H1 (cell line): ENCODE results near the gene NLRC3. TPM values are rescaled to one million over a fixed set of nuclear protein-coding genes. Genes with fewer than 3 reads are reported as not detected.

Experiments used
- CTCF ChIA-PET: fragments of 300-600 bp; sonication (Branson Sonifier 250); formaldehyde crosslinking; loops from one replicate; lab custom pipeline; 2021; ENCODE audit not compliant: partially characterized antibody; lab: Charles Lee
- POLR2A ChIA-PET: fragments of 300-600 bp; sonication (Branson Sonifier 250); formaldehyde crosslinking; loops from one replicate; lab custom pipeline; 2021; ENCODE audit warnings: inconsistent platforms; ENCODE audit not compliant: partially characterized antibody; lab: Charles Lee
- DNase-seq, 2 experiments: peaks; one replicate each; pipeline versions ENCODE4 v3.0.0 to v3.0.0-alpha.2; 2010 to 2022; ENCODE audit warnings: low spot score in 2 of 2, low read depth in 1 of 2, mixed read lengths in 1 of 2
- FAIRE-seq: peaks from 2 replicates; lab custom pipeline; 2011; peaks lifted over from hg19 to GRCh38; lab: Jason Lieb, UNC
- H2AFZ ChIP-seq: 2 replicates; pipeline ENCODE4 v1.8.1; 2012; ENCODE audit warnings: low read length, inconsistent platforms
- H2AK5ac ChIP-seq: 2 replicates; pipeline ENCODE4 v1.6.1; 2013; ENCODE audit warnings: low read depth, low read length
- H2BK120ac ChIP-seq: replicated peaks from 2 replicates; pipeline ENCODE3; 2013; ENCODE audit warnings: low read depth, low read length, inconsistent platforms
- H2BK12ac ChIP-seq: 2 replicates; pipeline ENCODE4 v1.6.1; 2013; ENCODE audit warnings: low read depth, low read length
- H2BK15ac ChIP-seq: 2 replicates; pipeline ENCODE4 v1.6.1; 2013; ENCODE audit warnings: low read length
- H2BK20ac ChIP-seq: 2 replicates; pipeline ENCODE4 v1.6.1; 2013; ENCODE audit warnings: low read length
- H2BK5ac ChIP-seq: 2 replicates; pipeline ENCODE4 v1.6.1; 2013; ENCODE audit warnings: low read depth, low read length
- H3K14ac ChIP-seq: 2 replicates; pipeline ENCODE4 v1.6.1; 2013; ENCODE audit warnings: inconsistent platforms; ENCODE audit not compliant: insufficient read length
- H3K18ac ChIP-seq: 2 replicates; pipeline ENCODE4 v1.6.1; 2013; ENCODE audit warnings: low read length; ENCODE audit errors: extremely low read depth
- H3K23ac ChIP-seq: 2 replicates; pipeline ENCODE4 v1.6.1; 2013; ENCODE audit warnings: inconsistent platforms; ENCODE audit not compliant: insufficient read length
- H3K23me2 ChIP-seq: 2 replicates; pipeline ENCODE4 v1.6.1; 2013; ENCODE audit warnings: low read depth, low read length
- H3K27ac ChIP-seq: 2 replicates; pipeline ENCODE4 v1.6.1; 2011; ENCODE audit warnings: low read depth, low read length, inconsistent platforms
- H3K27me3 ChIP-seq, 4 experiments: replicated peaks in 1 of 4; 1 replicate in 1 of 4; 2 replicates in 3 of 4; pipeline versions ENCODE4 v1.6.1 to v1.8.1; 2011 to 2013; ENCODE audit warnings: low read length in 3 of 4, mild to moderate bottlenecking in 3 of 4, inconsistent platforms in 2 of 4, mixed read lengths in 2 of 4, moderate library complexity in 1 of 4; ENCODE audit not compliant: control insufficient read depth in 3 of 4, insufficient read depth in 3 of 4; ENCODE audit errors: extremely low read depth in 1 of 4
- H3K36me3 ChIP-seq, 4 experiments: 2 replicates each; pipeline versions ENCODE4 v1.6.1 to v1.8.1; 2011 to 2013; ENCODE audit warnings: mild to moderate bottlenecking in 4 of 4, low read length in 3 of 4, moderate library complexity in 2 of 4, control low read depth in 1 of 4, inconsistent platforms in 1 of 4; ENCODE audit not compliant: insufficient read depth in 4 of 4, control insufficient read depth in 2 of 4
- H3K4ac ChIP-seq: replicated peaks from 2 replicates; pipeline ENCODE3; 2013; ENCODE audit warnings: low read length, low read depth, mixed read lengths, inconsistent platforms; ENCODE audit not compliant: insufficient read length
- H3K4me1 ChIP-seq, 4 experiments: replicated peaks in 1 of 4; 1 replicate in 1 of 4; 2 replicates in 3 of 4; pipeline versions ENCODE4 v1.6.1 to v1.8.1; 2011 to 2013; ENCODE audit warnings: low read length in 3 of 4, inconsistent platforms in 2 of 4, mixed read lengths in 1 of 4; ENCODE audit not compliant: insufficient read depth in 4 of 4, control insufficient read depth in 3 of 4
- H3K4me2 ChIP-seq, 2 experiments: 2 replicates each; pipeline versions ENCODE4 v1.6.1 to v1.8.1; 2011 to 2013; ENCODE audit warnings: low read depth in 2 of 2, low read length in 2 of 2, control low read depth in 1 of 2, inconsistent platforms in 1 of 2, mild to moderate bottlenecking in 1 of 2; ENCODE audit not compliant: insufficient read depth in 1 of 2
- H3K4me3 ChIP-seq, 4 experiments: fragments of 200-600, 300-600 bp in 1 of 4; sonication (generic), shearing (Covaris generic), sonication (Bioruptor Twin) in 1 of 4; 2 replicates each; pipeline versions ENCODE4 v1.5.1 to v1.8.1; 2011 to 2016; ENCODE audit warnings: low read length in 4 of 4, low read depth in 3 of 4, control low read depth in 2 of 4, inconsistent platforms in 2 of 4, mild to moderate bottlenecking in 2 of 4, mixed read lengths in 1 of 4, moderate library complexity in 1 of 4; ENCODE audit not compliant: insufficient read depth in 2 of 4; ENCODE audit errors: extremely low read depth in 1 of 4
- H3K56ac ChIP-seq: replicated peaks from 2 replicates; pipeline ENCODE3; 2013; ENCODE audit warnings: low read depth, mild to moderate bottlenecking, mixed read lengths, low read length, inconsistent platforms; ENCODE audit not compliant: insufficient read length
- H3K79me1 ChIP-seq: 2 replicates; pipeline ENCODE4 v1.6.1; 2013; ENCODE audit warnings: low read depth, low read length, control low read depth
- H3K79me2 ChIP-seq, 2 experiments: 2 replicates each; pipeline versions ENCODE4 v1.6.1 to v1.8.1; 2012 to 2013; ENCODE audit warnings: low read length in 2 of 2, mild to moderate bottlenecking in 2 of 2, inconsistent platforms in 1 of 2; ENCODE audit not compliant: insufficient read depth in 2 of 2, control insufficient read depth in 1 of 2
- H3K9ac ChIP-seq, 4 experiments: replicated peaks in 1 of 4; 1 replicate in 1 of 4; 2 replicates in 3 of 4; pipeline versions ENCODE4 v1.6.1 to v1.8.1; 2011 to 2013; ENCODE audit warnings: low read depth in 3 of 4, low read length in 3 of 4, control low read depth in 2 of 4, mild to moderate bottlenecking in 2 of 4, moderate library complexity in 2 of 4, inconsistent platforms in 1 of 4; ENCODE audit errors: extremely low read depth in 1 of 4
- H3K9me3 ChIP-seq, 2 experiments: 2 replicates each; pipeline versions ENCODE4 v1.6.1 to v1.8.1; 2012 to 2013; ENCODE audit warnings: mild to moderate bottlenecking in 2 of 2, moderate library complexity in 2 of 2, control low read depth in 1 of 2, inconsistent platforms in 1 of 2, low read depth in 1 of 2, low read length in 1 of 2, mixed read lengths in 1 of 2; ENCODE audit not compliant: insufficient read depth in 2 of 2
- H4K20me1 ChIP-seq, 2 experiments: replicated peaks in 1 of 2; 2 replicates each; pipeline versions ENCODE3 to v1.8.1; 2011 to 2013; ENCODE audit warnings: inconsistent platforms in 2 of 2, low read length in 2 of 2, mild to moderate bottlenecking in 1 of 2; ENCODE audit not compliant: insufficient read depth in 2 of 2, control insufficient read depth in 1 of 2
- H4K5ac ChIP-seq: 2 replicates; pipeline ENCODE4 v1.6.1; 2013; ENCODE audit warnings: low read length, low read depth, mixed read lengths, inconsistent platforms; ENCODE audit not compliant: insufficient read length
- H4K8ac ChIP-seq: 2 replicates; pipeline ENCODE4 v1.8.0; 2013; ENCODE audit warnings: mild to moderate bottlenecking, moderate library complexity, low read length, inconsistent platforms; ENCODE audit not compliant: insufficient read depth; ENCODE audit errors: extremely low read depth
- H4K91ac ChIP-seq: replicated peaks from 2 replicates; pipeline ENCODE3; 2013; ENCODE audit warnings: low read length, mixed read lengths, inconsistent platforms; ENCODE audit not compliant: insufficient read length
- CHD2 ChIP-seq: IDR thresholded peaks from 2 replicates; pipeline ENCODE4 v1.6.1; 2012; ENCODE audit warnings: low read length, improper control_type of control experiment
- POLR2AphosphoS5 ChIP-seq: IDR thresholded peaks from 2 replicates; pipeline ENCODE4 v1.6.1; 2011; ENCODE audit warnings: low read depth, low read length
- WGBS, 2 experiments: shearing (Covaris generic) in 1 of 2; methylation state at CpG; one replicate each; pipeline versions ENCODE4 v1.1.6 to v1.1.7; 2013 to 2015; ENCODE audit warnings: low lambda C conversion rate in 2 of 2, mixed read lengths in 2 of 2, inconsistent platforms in 1 of 2, low coverage in 1 of 2, missing lambda C conversion rate in 1 of 2; ENCODE audit not compliant: insufficient replicate concordance in 2 of 2, insufficient coverage in 1 of 2, insufficient read length in 1 of 2; ENCODE audit errors: extremely low coverage in 1 of 2, missing lambda C conversion rate in 1 of 2; 5-methylcytosine and 5-hydroxymethylcytosine counted together
- polyA plus RNA-seq, 7 experiments: library from polyadenylated mRNA; depleted of rRNA in 3 of 7; stranded (reverse) in 5 of 7; unstranded in 2 of 7; fragments of >200 nt in 5 of 7; fragments of 200-250 nt in 2 of 7; gene quantifications; 1 replicate in 5 of 7; 2 replicates in 1 of 7; 4 replicates in 1 of 7; pipeline versions ENCODE4 v1.2.1 to v1.2.3, GENCODE V29; 2011 to 2013; ENCODE audit warnings: missing spikeins in 2 of 7, mixed read lengths in 2 of 7
- total RNA-seq: library from RNA; stranded (reverse); fragmentation: NEBNext Ultra II Directional; extraction: Animal tissue kit (Norgen Biotek cat#: 25700); gene quantifications from 2 replicates; pipeline ENCODE4 v1.2.1, GENCODE V29; 2021
- TF ChIP-seq, protein P1 (sequence below), 3 experiments: IDR thresholded peaks; 1 replicate in 2 of 3; 2 replicates in 1 of 3; pipeline versions ENCODE4 v1.5.1 to v1.6.1; 2011; ENCODE audit warnings: low read length in 3 of 3, mild to moderate bottlenecking in 3 of 3, inconsistent platforms in 2 of 3, low read depth in 1 of 3, moderate library complexity in 1 of 3; ENCODE audit not compliant: insufficient read depth in 1 of 3; ENCODE audit errors: control extremely low read depth in 1 of 3

The NLRC3 gene
- total and polyA plus RNA-seq, 2 of the 8 experiments (the other 6 are each of a cell fraction or from before 2014, with no cell fraction given) = 0.18 to 0.20 TPM

DNA sequence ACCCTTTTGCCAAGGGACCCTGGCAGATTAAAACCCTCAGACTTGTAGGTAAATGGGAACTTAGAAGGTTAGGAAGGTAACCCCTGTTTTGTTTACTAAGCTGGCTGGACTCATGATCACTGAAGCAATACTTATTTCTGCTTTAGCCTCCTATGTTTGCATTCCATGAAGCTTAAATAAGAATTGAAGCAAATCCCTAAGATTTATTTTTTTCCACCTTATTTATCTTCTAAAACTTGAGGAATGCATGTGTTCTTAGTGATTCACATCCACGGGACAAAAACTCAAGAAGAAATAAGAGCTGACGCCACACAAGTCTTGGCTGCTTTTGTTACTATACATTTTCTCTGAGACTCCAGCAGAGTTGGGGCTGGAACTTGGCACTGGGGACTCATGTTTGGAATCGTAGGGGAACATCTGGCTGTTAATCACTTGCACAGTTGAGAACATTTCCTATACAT, 40.9 kb downstream of the NLRC3 start:
- no peak overlapping the region for H3K14ac ChIP-seq
- no peaks in the 10 kb centered on the region for H3K79me2 ChIP-seq
- H2BK120ac ChIP-seq = no peak overlapping the region
- WGBS, 2 experiments = 88% methylated on average over 3 of the region's 3 CpGs; no CpG with 5 or more reads in 1 of the 2 experiments
- no peak overlapping the region for H2BK12ac ChIP-seq
- TF ChIP-seq, protein P1, sequence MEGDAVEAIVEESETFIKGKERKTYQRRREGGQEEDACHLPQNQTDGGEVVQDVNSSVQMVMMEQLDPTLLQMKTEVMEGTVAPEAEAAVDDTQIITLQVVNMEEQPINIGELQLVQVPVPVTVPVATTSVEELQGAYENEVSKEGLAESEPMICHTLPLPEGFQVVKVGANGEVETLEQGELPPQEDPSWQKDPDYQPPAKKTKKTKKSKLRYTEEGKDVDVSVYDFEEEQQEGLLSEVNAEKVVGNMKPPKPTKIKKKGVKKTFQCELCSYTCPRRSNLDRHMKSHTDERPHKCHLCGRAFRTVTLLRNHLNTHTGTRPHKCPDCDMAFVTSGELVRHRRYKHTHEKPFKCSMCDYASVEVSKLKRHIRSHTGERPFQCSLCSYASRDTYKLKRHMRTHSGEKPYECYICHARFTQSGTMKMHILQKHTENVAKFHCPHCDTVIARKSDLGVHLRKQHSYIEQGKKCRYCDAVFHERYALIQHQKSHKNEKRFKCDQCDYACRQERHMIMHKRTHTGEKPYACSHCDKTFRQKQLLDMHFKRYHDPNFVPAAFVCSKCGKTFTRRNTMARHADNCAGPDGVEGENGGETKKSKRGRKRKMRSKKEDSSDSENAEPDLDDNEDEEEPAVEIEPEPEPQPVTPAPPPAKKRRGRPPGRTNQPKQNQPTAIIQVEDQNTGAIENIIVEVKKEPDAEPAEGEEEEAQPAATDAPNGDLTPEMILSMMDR (IDR thresholded peaks at IDR 0.05; ENCODE audit: control extremely low read depth in 1 of 3, insufficient read depth in 1 of 3, low read depth in 1 of 3, low read length in 3 of 3) = no peak
- no peak for TF ChIP-seq POLR2AphosphoS5
- TF ChIP-seq CHD2 = no peak
- peaks cover 0 to 3% (median 0%) of the 10 kb centered on the region in 4 experiments; a peak in 1 of 8 replicates for H3K36me3 ChIP-seq
- no peak overlapping the region for H3K4me3 ChIP-seq
- ChIA-PET POLR2A (interaction anchor here (1.6 kb wide), 1 partner anchor 9 kb away, joined by 3 read pairs; no protein-coding TSS in a partner anchor), CTCF (interaction anchor here (0.6 to 1.4 kb wide), 5 partner anchors 10 to 138 kb away, joined by 3 to 4 read pairs (median 3); no protein-coding TSS in a partner anchor)
- H3K4me2 ChIP-seq = no peak overlapping the region
- H2AFZ ChIP-seq = no peak overlapping the region
- H3K18ac ChIP-seq = no peak overlapping the region
- H2BK20ac ChIP-seq = no peak overlapping the region
- no peak overlapping the region for H2BK15ac ChIP-seq
- no peak overlapping the region for H4K5ac ChIP-seq
- no peak overlapping the region for H4K8ac ChIP-seq
- no peaks in the 10 kb centered on the region for H3K23me2 ChIP-seq
- no peaks in the 10 kb centered on the region for H3K79me1 ChIP-seq
- H3K56ac ChIP-seq = no peak overlapping the region
- no peaks in the 10 kb centered on the region for H3K4me1 ChIP-seq
- H4K20me1 ChIP-seq = no peaks in the 10 kb centered on the region
- H2BK5ac ChIP-seq = no peak overlapping the region
- H2AK5ac ChIP-seq = no peak overlapping the region
- no peak overlapping the region for H3K27ac ChIP-seq
- H3K4ac ChIP-seq = no peak overlapping the region
- DNase-seq = no peak
- no peaks in the 10 kb centered on the region for H3K9me3 ChIP-seq
- FAIRE-seq = no peak
- H4K91ac ChIP-seq = no peak overlapping the region
- no peak overlapping the region for H3K23ac ChIP-seq
- H3K9ac ChIP-seq = no peak overlapping the region
- no peaks in the 10 kb centered on the region for H3K27me3 ChIP-seq
